Mononuclear cell (primary cell): ENCODE results near the gene IGF2BP1. TPM values are rescaled to one million over a fixed set of nuclear protein-coding genes. Genes with fewer than 3 reads are reported as not detected.
"Not testable (repeated sequence)": the region's sequence is repeated elsewhere in the genome, so short reads cannot be mapped to it uniquely, and the experiment has no call there.

Source experiments
- H3K27me3 ChIP-seq: 2 replicates; pipeline ENCODE4 v1.6.0; 2011; ENCODE audit warnings: low read length, control low read depth; ENCODE audit not compliant: insufficient read depth
- H3K4me1 ChIP-seq: 2 replicates; pipeline ENCODE4 v1.5.1; 2011; ENCODE audit warnings: mild to moderate bottlenecking, low read length, control low read depth; ENCODE audit not compliant: insufficient read depth
- H3K4me3 ChIP-seq: 2 replicates; pipeline ENCODE4 v1.5.1; 2011; ENCODE audit warnings: mild to moderate bottlenecking, low read length, moderate library complexity
- H3K9me3 ChIP-seq: 2 replicates; pipeline ENCODE4 v1.5.1; 2011; ENCODE audit warnings: low read depth, mild to moderate bottlenecking, control low read depth, low read length
- total RNA-seq: library from RNA; depleted of rRNA; stranded (reverse); fragments of >200 nt; gene quantifications from one replicate; pipeline ENCODE4 v1.2.3, GENCODE V29; 2012

Gene IGF2BP1
- total RNA-seq, 1 donor: under 0.01 TPM

- no peaks in the 10 kb centered on the region for H3K9me3 ChIP-seq
- no peak overlapping the region for H3K4me3 ChIP-seq
- H3K4me1 ChIP-seq: no peaks in the 10 kb centered on the region
- H3K27me3 ChIP-seq: no peaks in the 10 kb centered on the region
Observed at GRCh38 chr17:49079840-49080663, 82.9 kb downstream of the IGF2BP1 start.

GRCh38 chr17:49082231-49082630 is 85.0 kb downstream of the IGF2BP1 start:
- H3K4me1 ChIP-seq: no peaks in the 10 kb centered on the region
- H3K9me3 ChIP-seq: no peaks in the 10 kb centered on the region
- no peak overlapping the region for H3K4me3 ChIP-seq
- H3K27me3 ChIP-seq: peaks cover 3% of the 10 kb centered on the region

GRCh38 chr17:49085046-49085445 is 87.9 kb downstream of the IGF2BP1 start:
- not testable (repeated sequence) for H3K27me3 ChIP-seq, H3K4me1 ChIP-seq, H3K9me3 ChIP-seq, H3K4me3 ChIP-seq

- no peaks in the 10 kb centered on the region for H3K9me3 ChIP-seq
- H3K4me1 ChIP-seq: no peaks in the 10 kb centered on the region
- peaks cover 3% of the 10 kb centered on the region for H3K27me3 ChIP-seq
- H3K4me3 ChIP-seq: no peak overlapping the region
Observed at GRCh38 chr17:49085565-49086315, 88.6 kb downstream of the IGF2BP1 start.

- Histone ChIP-seq H3K4me3 (no peak overlapping the region), H3K9me3 (no peaks in the 10 kb centered on the region), H3K27me3 (peaks cover 3% of the 10 kb centered on the region), H3K4me1 (no peaks in the 10 kb centered on the region)
Observed at GRCh38 chr17:49086316-49086605, 89.1 kb downstream of the IGF2BP1 start.

- Histone ChIP-seq H3K27me3 (peaks cover 3% of the 10 kb centered on the region), H3K4me3 (no peak overlapping the region), H3K9me3 (no peaks in the 10 kb centered on the region), H3K4me1 (no peaks in the 10 kb centered on the region)
Observed at GRCh38 chr17:49086649-49087048, 89.5 kb downstream of the IGF2BP1 start.

GRCh38 chr17:49089094-49089493 is 91.9 kb downstream of the IGF2BP1 start:
- Histone ChIP-seq H3K9me3 (no peaks in the 10 kb centered on the region), H3K27me3 (peaks cover 3% of the 10 kb centered on the region), H3K4me3 (no peak overlapping the region), H3K4me1 (no peaks in the 10 kb centered on the region)

GRCh38 chr17:49090878-49091594 is 93.9 kb downstream of the IGF2BP1 start:
- Histone ChIP-seq H3K4me1 (no peaks in the 10 kb centered on the region), H3K27me3 (no peaks in the 10 kb centered on the region), H3K9me3 (no peaks in the 10 kb centered on the region), H3K4me3 (no peak overlapping the region)

- H3K4me3 ChIP-seq: no peak overlapping the region
- no peaks in the 10 kb centered on the region for H3K27me3 ChIP-seq
- H3K4me1 ChIP-seq: no peaks in the 10 kb centered on the region
- no peaks in the 10 kb centered on the region for H3K9me3 ChIP-seq
Observed at GRCh38 chr17:49093131-49093530, 95.9 kb downstream of the IGF2BP1 start.

- no peaks in the 10 kb centered on the region for H3K9me3 ChIP-seq
- no peak overlapping the region for H3K4me3 ChIP-seq
- no peaks in the 10 kb centered on the region for H3K27me3 ChIP-seq
- H3K4me1 ChIP-seq: no peaks in the 10 kb centered on the region
Observed at GRCh38 chr17:49100601-49101000, 103.4 kb downstream of the IGF2BP1 start.

- H3K4me3 ChIP-seq: no peak overlapping the region
- H3K4me1 ChIP-seq: no peaks in the 10 kb centered on the region
- H3K27me3 ChIP-seq: no peaks in the 10 kb centered on the region
- no peaks in the 10 kb centered on the region for H3K9me3 ChIP-seq
Observed at GRCh38 chr17:49101054-49101534, 103.9 kb downstream of the IGF2BP1 start.

- not testable (repeated sequence) for H3K4me3 ChIP-seq, H3K9me3 ChIP-seq, H3K4me1 ChIP-seq, H3K27me3 ChIP-seq
Observed at GRCh38 chr17:49103360-49103759, 106.2 kb downstream of the IGF2BP1 start.

GRCh38 chr17:49104511-49105074 is 107.4 kb downstream of the IGF2BP1 start:
- Histone ChIP-seq H3K9me3 (no peaks in the 10 kb centered on the region), H3K4me1 (no peaks in the 10 kb centered on the region), H3K27me3 (no peaks in the 10 kb centered on the region), H3K4me3 (no peak overlapping the region)
